ENCODE measurements around the gene TBC1D20.

TBC1D20 gene

GRCh38 chr20:402496-402885 is 59.8 kb downstream of the TBC1D20 start:
- no peak for DNase-seq (ENCODE audit: low read depth)
- no peak for TF ChIP-seq CTCF (IDR thresholded peaks at IDR 0.05; ENCODE audit: low read depth, low read length, missing control alignments)
- H3K4me3 ChIP-seq (ENCODE audit: low read depth, low read length) = no peak overlapping the region

- H3K4me3 ChIP-seq (ENCODE audit: low read depth, low read length) = no peak overlapping the region
- no peak for TF ChIP-seq CTCF (IDR thresholded peaks at IDR 0.05; ENCODE audit: low read depth, low read length, missing control alignments)
- no peak for DNase-seq (ENCODE audit: low read depth)
Observed at GRCh38 chr20:401682-402495, 60.4 kb downstream of the TBC1D20 start.

- H3K4me3 ChIP-seq (ENCODE audit: low read depth, low read length) = no peak overlapping the region
- TF ChIP-seq CTCF (IDR thresholded peaks at IDR 0.05; ENCODE audit: low read depth, low read length, missing control alignments) = no peak
- DNase-seq (ENCODE audit: low read depth) = no peak
Observed at GRCh38 chr20:400454-401275, 61.7 kb downstream of the TBC1D20 start.

- no peak for TF ChIP-seq CTCF (IDR thresholded peaks at IDR 0.05; ENCODE audit: low read depth, low read length, missing control alignments)
- no peak overlapping the region for H3K4me3 ChIP-seq (ENCODE audit: low read depth, low read length)
- no peak for DNase-seq (ENCODE audit: low read depth)
Observed at GRCh38 chr20:400128-400453, 62.2 kb downstream of the TBC1D20 start.

GRCh38 chr20:399182-399707 is 63.1 kb downstream of the TBC1D20 start:
- H3K4me3 ChIP-seq (ENCODE audit: low read depth, low read length) = no peak overlapping the region
- TF ChIP-seq CTCF (IDR thresholded peaks at IDR 0.05; ENCODE audit: low read depth, low read length, missing control alignments) = no peak

GRCh38 chr20:397432-398237 is 64.7 kb downstream of the TBC1D20 start:
- no peak for TF ChIP-seq CTCF (IDR thresholded peaks at IDR 0.05; ENCODE audit: low read depth, low read length, missing control alignments)
- DNase-seq (ENCODE audit: low read depth) = no peak

More at GRCh38 chr20:399182-399707, 63.1 kb downstream of the TBC1D20 start:
- no peak for DNase-seq (ENCODE audit: low read depth)

More at GRCh38 chr20:397432-398237, 64.7 kb downstream of the TBC1D20 start:
- no peak overlapping the region for H3K4me3 ChIP-seq (ENCODE audit: low read depth, low read length)
